WERI-Rb-1 (cell line): ENCODE data around the gene PML.

Experiments used
- DNase-seq: peaks from one replicate; pipeline ENCODE4 v3.0.0-alpha.2; 2020
- H3K27ac ChIP-seq: fragments of 250-450 bp; sonication (Bioruptor Pico); 2 replicates; pipeline ENCODE4 v1.5.1; 2020; ENCODE audit warnings: mild to moderate bottlenecking, moderate library complexity
- H3K27me3 ChIP-seq: fragments of 250-450 bp; sonication (Bioruptor Pico); 2 replicates; pipeline ENCODE4 v1.5.1; 2021; ENCODE audit warnings: mild to moderate bottlenecking, low read depth, moderate library complexity; ENCODE audit not compliant: insufficient read depth, severe bottlenecking
- H3K36me3 ChIP-seq: fragments of 250-450 bp; sonication (Bioruptor Pico); 2 replicates; pipeline ENCODE4 v1.5.1; 2020; ENCODE audit warnings: mild to moderate bottlenecking, moderate library complexity
- H3K4me3 ChIP-seq: 2 replicates; pipeline ENCODE4 v1.5.1; 2011; ENCODE audit warnings: low read depth, mild to moderate bottlenecking, control low read depth, low read length
- H3K9me3 ChIP-seq: fragments of 250-450 bp; sonication (Bioruptor Pico); 2 replicates; pipeline ENCODE4 v1.5.1; 2021; ENCODE audit warnings: mild to moderate bottlenecking, moderate library complexity; ENCODE audit not compliant: severe bottlenecking
- TF ChIP-seq, protein P1 (sequence below): IDR thresholded peaks from 2 replicates; pipeline ENCODE4 v1.5.1; 2011; ENCODE audit warnings: low read depth, mild to moderate bottlenecking, control low read depth, inconsistent platforms, low read length

PML gene

DNA sequence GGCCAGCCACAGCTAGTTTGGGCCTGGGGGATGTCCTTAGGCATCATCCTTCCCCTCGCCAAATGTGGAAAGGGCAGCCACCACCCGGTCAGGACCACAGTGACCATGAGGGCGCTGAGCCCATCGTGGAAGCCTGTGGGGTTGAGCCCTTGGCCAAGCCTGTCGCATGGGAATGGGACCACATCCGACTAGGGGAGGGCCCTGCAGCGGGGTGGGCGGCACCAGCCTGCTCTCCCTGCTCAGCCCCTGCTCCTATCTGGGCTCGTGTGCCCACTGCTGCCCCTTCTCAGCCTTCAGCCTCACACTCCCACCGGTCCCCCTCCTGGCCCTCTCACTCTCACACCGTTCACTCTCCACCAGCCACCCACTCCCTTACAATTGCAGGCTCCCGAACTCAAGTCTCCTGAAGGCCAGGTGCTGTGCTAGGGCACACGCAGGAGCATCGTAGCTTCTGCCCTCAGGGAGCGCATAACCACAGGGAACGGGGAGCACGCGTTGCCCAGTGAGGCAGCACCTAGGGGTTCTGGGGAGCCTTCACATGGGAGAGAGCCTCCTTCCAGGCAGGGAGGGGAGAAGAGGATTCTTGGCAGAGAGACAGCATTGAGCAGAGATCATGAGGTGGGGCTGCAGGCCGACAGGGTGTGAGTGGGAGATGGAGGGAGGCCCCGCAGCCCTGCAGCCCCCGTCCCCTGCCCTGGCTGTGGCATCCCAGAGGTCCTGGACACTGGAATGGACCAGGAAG lies 42.2 kb upstream of the PML start:
- Histone ChIP-seq H3K27ac (peak overlapping the region; percentile 99), H3K36me3 (peaks cover 45% of the 10 kb centered on the region), H3K27me3 (no peaks in the 10 kb centered on the region), H3K4me3 (no peak overlapping the region), H3K9me3 (no peaks in the 10 kb centered on the region)
- TF ChIP-seq, protein P1, sequence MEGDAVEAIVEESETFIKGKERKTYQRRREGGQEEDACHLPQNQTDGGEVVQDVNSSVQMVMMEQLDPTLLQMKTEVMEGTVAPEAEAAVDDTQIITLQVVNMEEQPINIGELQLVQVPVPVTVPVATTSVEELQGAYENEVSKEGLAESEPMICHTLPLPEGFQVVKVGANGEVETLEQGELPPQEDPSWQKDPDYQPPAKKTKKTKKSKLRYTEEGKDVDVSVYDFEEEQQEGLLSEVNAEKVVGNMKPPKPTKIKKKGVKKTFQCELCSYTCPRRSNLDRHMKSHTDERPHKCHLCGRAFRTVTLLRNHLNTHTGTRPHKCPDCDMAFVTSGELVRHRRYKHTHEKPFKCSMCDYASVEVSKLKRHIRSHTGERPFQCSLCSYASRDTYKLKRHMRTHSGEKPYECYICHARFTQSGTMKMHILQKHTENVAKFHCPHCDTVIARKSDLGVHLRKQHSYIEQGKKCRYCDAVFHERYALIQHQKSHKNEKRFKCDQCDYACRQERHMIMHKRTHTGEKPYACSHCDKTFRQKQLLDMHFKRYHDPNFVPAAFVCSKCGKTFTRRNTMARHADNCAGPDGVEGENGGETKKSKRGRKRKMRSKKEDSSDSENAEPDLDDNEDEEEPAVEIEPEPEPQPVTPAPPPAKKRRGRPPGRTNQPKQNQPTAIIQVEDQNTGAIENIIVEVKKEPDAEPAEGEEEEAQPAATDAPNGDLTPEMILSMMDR, result no peak
- DNase-seq, result no peak

DNA sequence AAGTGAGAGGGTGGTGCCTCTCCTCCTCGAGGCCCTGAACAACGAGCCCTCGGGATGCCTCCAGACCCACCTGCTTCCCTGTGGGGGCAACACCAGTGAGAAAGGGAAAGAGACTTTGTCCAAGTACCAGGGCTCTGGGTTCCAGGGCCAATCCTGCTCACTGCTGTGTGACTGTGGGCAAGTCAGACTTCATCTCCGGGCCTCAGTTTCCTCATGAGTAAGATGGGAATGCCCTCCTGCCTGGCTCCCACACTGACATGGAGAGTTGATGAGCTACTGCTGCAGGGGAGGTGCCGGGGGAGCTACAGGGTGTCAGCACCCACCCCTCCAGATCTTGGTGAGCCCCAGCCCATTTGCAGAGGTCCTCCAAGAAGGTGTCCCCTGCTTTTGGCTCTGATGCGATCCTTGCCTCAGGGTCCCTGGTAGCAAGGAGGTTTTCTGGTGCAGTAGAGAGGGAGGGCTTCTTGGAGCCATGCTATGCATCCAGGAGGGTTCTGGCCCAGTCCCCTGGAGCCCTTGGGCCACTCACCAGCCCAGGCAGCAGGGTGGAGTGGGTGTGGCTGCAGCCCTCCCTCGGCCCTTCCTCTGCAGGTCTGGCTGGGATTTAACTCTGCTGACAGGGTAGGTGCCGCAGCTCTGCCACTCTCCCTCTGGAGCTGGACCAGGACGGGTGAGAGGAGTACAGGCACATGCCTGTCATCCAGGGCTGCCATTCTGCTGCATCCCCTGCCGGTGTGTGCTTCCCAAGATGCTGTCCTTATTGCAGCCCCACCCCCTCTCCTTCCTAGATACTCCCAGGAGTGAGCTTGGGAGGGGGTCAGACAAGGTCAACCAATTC lies 41.4 kb upstream of the PML start:
- H3K27ac ChIP-seq, result peak overlapping the region; percentile 99
- no peaks in the 10 kb centered on the region for H3K9me3 ChIP-seq
- peak; percentile 67 for DNase-seq

DNA sequence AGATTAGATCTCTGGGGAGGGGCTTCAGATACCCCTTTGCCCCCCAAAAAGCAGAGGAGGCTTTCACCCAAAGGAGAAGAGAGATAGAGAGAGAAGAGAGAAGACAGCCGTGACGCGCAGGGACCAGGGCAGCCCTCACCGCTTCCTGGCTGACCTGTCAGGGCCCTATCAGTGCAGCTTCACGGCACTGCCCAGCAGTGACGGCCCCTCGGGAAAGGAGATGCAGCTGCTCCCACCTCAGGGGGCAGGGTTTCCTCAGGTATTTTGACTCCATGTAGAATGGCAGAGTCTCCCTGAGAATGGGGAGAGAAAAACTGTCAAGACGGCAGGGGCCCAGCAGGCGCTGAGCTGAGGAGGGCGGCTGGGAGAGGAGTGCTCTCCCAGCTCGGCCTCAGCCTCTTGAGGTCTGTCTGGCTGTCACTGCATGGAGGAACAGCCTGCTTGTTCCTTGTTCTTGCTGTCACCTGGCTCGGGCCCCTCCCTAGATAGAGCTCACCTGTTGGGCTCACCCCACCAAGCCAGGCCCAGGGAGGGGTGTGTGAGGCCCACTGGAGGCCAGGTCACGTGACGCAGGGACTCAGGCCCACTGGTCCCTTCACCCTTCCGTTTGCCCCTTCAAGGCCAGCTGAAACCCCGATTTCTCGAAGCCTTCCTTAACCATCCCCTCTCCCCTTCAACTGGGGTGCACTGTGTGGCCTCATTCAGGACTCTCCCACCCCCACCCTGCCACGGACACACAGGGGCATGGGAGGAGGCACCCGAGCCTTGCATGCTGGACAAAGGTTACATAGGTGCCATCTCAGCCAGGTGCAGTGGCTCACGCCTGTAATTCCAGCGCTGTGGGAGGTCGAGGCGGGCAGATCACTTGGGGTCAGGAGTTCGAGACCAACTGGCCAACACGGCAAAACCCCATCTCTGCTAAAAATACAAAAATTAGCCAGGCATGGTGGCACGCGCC lies 40.0 kb upstream of the PML start:
- Histone ChIP-seq H3K9me3 (no peaks in the 10 kb centered on the region), H3K27ac (peak overlapping the region; percentile 52), H3K4me3 (no peak overlapping the region), H3K27me3 (no peaks in the 10 kb centered on the region), H3K36me3 (peaks cover 32% of the 10 kb centered on the region)
- TF ChIP-seq, protein P1, result no peak
- DNase-seq, result no peak

More for the DNA sequence above, 41.4 kb upstream of the PML start:
- H3K27me3 ChIP-seq, result no peaks in the 10 kb centered on the region
- no peak overlapping the region for H3K4me3 ChIP-seq
- TF ChIP-seq, protein P1, result no peak
- H3K36me3 ChIP-seq, result peaks cover 37% of the 10 kb centered on the region

DNA sequence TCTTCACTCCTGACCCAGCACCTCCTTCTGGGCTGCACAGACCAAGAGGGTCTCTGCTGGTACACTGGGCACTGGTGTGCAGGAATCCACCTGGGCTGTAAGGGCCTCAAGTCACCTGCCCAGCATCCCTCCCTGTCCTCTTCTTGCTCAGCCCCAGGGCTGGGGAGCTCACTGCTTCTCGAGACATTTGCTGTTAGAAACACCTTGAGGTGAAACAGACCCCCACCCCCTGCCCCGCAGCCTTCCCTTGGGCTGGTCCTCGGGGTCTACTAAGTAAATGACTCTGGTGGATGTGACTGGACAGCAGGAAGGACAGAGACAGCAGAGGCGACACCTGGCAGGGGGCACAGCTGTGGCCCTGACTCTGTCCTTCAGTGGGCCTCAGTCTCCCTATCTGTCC lies 39.2 kb upstream of the PML start:
- H3K27ac ChIP-seq, result no peak overlapping the region
- DNase-seq, result no peak

More for the DNA sequence above, 39.2 kb upstream of the PML start:
- Histone ChIP-seq H3K27me3 (no peaks in the 10 kb centered on the region), H3K9me3 (no peaks in the 10 kb centered on the region), H3K36me3 (peaks cover 24% of the 10 kb centered on the region), H3K4me3 (no peak overlapping the region)
- TF ChIP-seq, protein P1, result no peak
